Kidney epithelial cell (primary cell): Measurements from ENCODE around the gene ATAT1. TPM values are rescaled to one million over a fixed set of nuclear protein-coding genes. Genes with fewer than 3 reads are reported as not detected.
A peak's percentile ranks its signal among the peaks of the same experiment; 100 is the strongest.

Experiments
- DNase-seq: peaks from one replicate; pipeline ENCODE4 v3.0.0-alpha.2; 2010; ENCODE audit warnings: low read depth
- H3K27me3 ChIP-seq: 2 replicates; pipeline ENCODE4 v1.6.0; 2011; ENCODE audit warnings: low read length; ENCODE audit not compliant: control insufficient read depth, insufficient read depth
- H3K36me3 ChIP-seq: 2 replicates; pipeline ENCODE4 v1.5.1; 2011; ENCODE audit warnings: low read length; ENCODE audit not compliant: control insufficient read depth, insufficient read depth
- H3K4me3 ChIP-seq: 2 replicates; pipeline ENCODE4 v1.5.1; 2011; ENCODE audit warnings: low read depth, mild to moderate bottlenecking, control low read depth, low read length
- CTCF ChIP-seq: IDR thresholded peaks from 2 replicates; pipeline ENCODE4 v1.5.1; 2011; ENCODE audit warnings: mild to moderate bottlenecking, moderate library complexity, low read length, control low read depth, inconsistent platforms; ENCODE audit not compliant: insufficient read depth, poor library complexity, severe bottlenecking
- total RNA-seq: library from RNA; depleted of rRNA; stranded (reverse); fragments of >200 nt; gene quantifications from 2 replicates; pipeline ENCODE4 v1.2.3, GENCODE V29; 2015

The ATAT1 gene
- total RNA-seq, 1 donor from 2014 or later, result 8.5 TPM

GRCh38 chr6:30691208-30691847 lies 64.7 kb downstream of the ATAT1 start:
- Histone ChIP-seq H3K4me3 (peak overlapping the region; percentile 85), H3K27me3 (no peaks in the 10 kb centered on the region), H3K36me3 (no peaks in the 10 kb centered on the region)
- no peak for DNase-seq
- TF ChIP-seq CTCF, result no peak

Other genes with a start within 250 kb of the ATAT1 start
- 109 and 115 TPM in 2 replicates for gene HLA-E, start 137.4 kb upstream of the ATAT1 start, total RNA-seq
- gene GNL1, start 70.4 kb upstream of the ATAT1 start, total RNA-seq, result 31.1 and 36.7 TPM in 2 replicates
- 8.6 and 10.1 TPM in 2 replicates for gene PRR3, start 69.6 kb upstream of the ATAT1 start, total RNA-seq
- gene ABCF1, start 55.4 kb upstream of the ATAT1 start, total RNA-seq, result 46.3 and 57.7 TPM in 2 replicates
- gene PPP1R10, start 9.6 kb upstream of the ATAT1 start, total RNA-seq, result 38.6 and 40.2 TPM in 2 replicates
- 56.4 and 78.9 TPM in 2 replicates for gene MRPS18B, start 9.0 kb upstream of the ATAT1 start, total RNA-seq
- gene C6orf136, start 20.3 kb downstream of the ATAT1 start, total RNA-seq, result 7.6 and 12.7 TPM in 2 replicates
- gene DHX16, start 46.1 kb downstream of the ATAT1 start, total RNA-seq, result 34.7 and 39.2 TPM in 2 replicates
- gene PPP1R18, start 59.8 kb downstream of the ATAT1 start, total RNA-seq, result 125 and 129 TPM in 2 replicates
- 8.9 and 10.4 TPM in 2 replicates for gene NRM, start 64.1 kb downstream of the ATAT1 start, total RNA-seq
- gene MDC1, start 90.4 kb downstream of the ATAT1 start, total RNA-seq, result 11.4 and 14.7 TPM in 2 replicates
- gene TUBB, start 93.5 kb downstream of the ATAT1 start, total RNA-seq, result 808 and 855 TPM in 2 replicates
- gene FLOT1, start 115.8 kb downstream of the ATAT1 start, total RNA-seq, result 136 and 142 TPM in 2 replicates
- gene IER3, start 117.7 kb downstream of the ATAT1 start, total RNA-seq, result 188 and 229 TPM in 2 replicates